Hepatocyte (in vitro differentiated cells): ENCODE data around the gene SMAP2.

Experiments
- CTCF ChIP-seq: fragments of 200-600 bp; sonication (generic); IDR thresholded peaks from 2 replicates; pipeline ENCODE4 v1.5.1; 2016; ENCODE audit warnings: antibody characterized with exemption, mild to moderate bottlenecking; ENCODE audit not compliant: poor library complexity
- EZH2 ChIP-seq: fragments of 200-600 bp; sonication (generic); IDR thresholded peaks from 2 replicates; pipeline ENCODE4 v1.6.1; 2016; ENCODE audit warnings: antibody characterized with exemption, mild to moderate bottlenecking, borderline replicate concordance
- EZH2phosphoT487 ChIP-seq: fragments of 200-600 bp; sonication (generic); IDR thresholded peaks from one replicate; pipeline ENCODE4 v1.6.1; 2018; ENCODE audit warnings: antibody characterized with exemption, mild to moderate bottlenecking, low read depth, moderate library complexity; ENCODE audit not compliant: unreplicated experiment, severe bottlenecking

DNA sequence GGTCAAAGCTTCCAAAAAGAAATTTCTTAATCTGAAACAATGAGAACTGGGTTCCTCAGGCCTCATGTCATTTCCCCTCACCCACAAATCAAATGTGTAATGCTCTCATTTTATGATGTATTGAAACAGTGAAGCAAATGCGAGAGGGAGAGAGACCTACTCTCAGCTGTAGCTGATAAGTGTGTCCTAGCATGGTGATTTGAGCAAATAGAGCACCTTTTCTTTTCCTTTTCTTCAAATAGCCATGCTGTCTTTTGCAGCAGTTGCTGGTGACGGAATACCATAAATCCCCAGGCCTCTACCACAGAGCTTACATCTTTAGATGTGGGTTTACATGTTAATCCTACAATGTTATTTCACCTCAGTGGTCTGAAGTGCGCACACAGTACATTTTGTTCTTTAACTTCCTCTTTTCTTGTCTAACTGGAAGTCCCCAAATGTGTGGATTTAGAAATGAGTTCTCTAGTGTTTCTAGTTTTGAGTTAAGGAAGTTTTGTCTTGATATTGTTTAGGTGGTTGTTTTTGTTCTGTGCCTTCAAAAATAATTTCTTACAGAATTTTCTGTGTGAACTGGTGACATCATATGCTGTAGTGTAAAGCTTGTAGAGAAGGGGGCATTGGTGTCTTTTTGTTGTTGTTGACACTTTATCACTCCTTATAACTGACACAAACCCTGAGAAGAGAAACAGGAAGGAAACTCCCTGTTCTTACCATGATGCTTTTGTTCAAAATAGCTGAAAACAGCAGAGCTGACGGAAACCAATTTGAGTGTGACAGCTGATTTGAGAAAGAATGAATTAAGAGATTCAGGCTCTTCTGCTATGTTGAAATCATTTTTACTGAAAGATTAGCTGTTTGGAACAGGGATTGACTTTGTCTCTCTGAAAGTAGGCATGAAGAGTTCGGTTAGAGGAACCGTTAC is 12.2 kb downstream of the SMAP2 start:
- TF ChIP-seq CTCF (no peak), EZH2phosphoT487 (no peak), EZH2 (no peak)
